Muscle of leg (tissue), 11 donors: Measurements from ENCODE around the gene MYOD1. TPM values are rescaled to one million over a fixed set of nuclear protein-coding genes. Genes with fewer than 3 reads are reported as not detected.

Experiments used
- DNase-seq: peaks from one replicate; pipeline ENCODE4 v3.0.0; 2013
- H3K27ac ChIP-seq: one replicate; pipeline ENCODE4 v1.5.1; 2013; ENCODE audit warnings: mild to moderate bottlenecking, low read length, control low read depth
- H3K27me3 ChIP-seq: one replicate; pipeline ENCODE4 v1.6.1; 2013; ENCODE audit warnings: low read length; ENCODE audit not compliant: control insufficient read depth, insufficient read depth
- H3K36me3 ChIP-seq: one replicate; pipeline ENCODE4 v1.6.1; 2013; ENCODE audit warnings: low read length; ENCODE audit not compliant: control insufficient read depth, insufficient read depth
- H3K4me1 ChIP-seq: one replicate; pipeline ENCODE4 v1.6.1; 2013; ENCODE audit warnings: low read length; ENCODE audit not compliant: control insufficient read depth, insufficient read depth
- H3K4me3 ChIP-seq: one replicate; pipeline ENCODE4 v1.5.1; 2013; ENCODE audit warnings: low read length, control low read depth
- H3K9me3 ChIP-seq: replicated peaks from 2 replicates; pipeline ENCODE4 v1.6.1; 2013; ENCODE audit warnings: low read depth, low read length; ENCODE audit not compliant: control insufficient read depth
- WGBS: methylation state at CpG from one replicate; pipeline ENCODE4 v1.1.5; 2013; ENCODE audit warnings: missing lambda C conversion rate; ENCODE audit not compliant: insufficient coverage; 5-methylcytosine and 5-hydroxymethylcytosine counted together
- polyA plus RNA-seq, 8 donors: library from polyadenylated mRNA; unstranded; fragments of 120-200 nt; gene quantifications; one replicate each; pipeline versions ENCODE4 v1.2.1 to v1.2.3, GENCODE V29; 2013; ENCODE audit warnings: inconsistent platforms in 1 of 8, low replicate concordance in 1 of 8; ENCODE audit not compliant: insufficient read length in 8 of 8, insufficient read depth in 1 of 8
- total RNA-seq: library from RNA; stranded (reverse); fragments of 120-200 nt; gene quantifications from one replicate; pipeline ENCODE4 v1.2.4, GENCODE V29; 2013

MYOD1 gene
- total and polyA plus RNA-seq, 9 donors = 47.3 to 93.1 (median 64.5) TPM

DNA sequence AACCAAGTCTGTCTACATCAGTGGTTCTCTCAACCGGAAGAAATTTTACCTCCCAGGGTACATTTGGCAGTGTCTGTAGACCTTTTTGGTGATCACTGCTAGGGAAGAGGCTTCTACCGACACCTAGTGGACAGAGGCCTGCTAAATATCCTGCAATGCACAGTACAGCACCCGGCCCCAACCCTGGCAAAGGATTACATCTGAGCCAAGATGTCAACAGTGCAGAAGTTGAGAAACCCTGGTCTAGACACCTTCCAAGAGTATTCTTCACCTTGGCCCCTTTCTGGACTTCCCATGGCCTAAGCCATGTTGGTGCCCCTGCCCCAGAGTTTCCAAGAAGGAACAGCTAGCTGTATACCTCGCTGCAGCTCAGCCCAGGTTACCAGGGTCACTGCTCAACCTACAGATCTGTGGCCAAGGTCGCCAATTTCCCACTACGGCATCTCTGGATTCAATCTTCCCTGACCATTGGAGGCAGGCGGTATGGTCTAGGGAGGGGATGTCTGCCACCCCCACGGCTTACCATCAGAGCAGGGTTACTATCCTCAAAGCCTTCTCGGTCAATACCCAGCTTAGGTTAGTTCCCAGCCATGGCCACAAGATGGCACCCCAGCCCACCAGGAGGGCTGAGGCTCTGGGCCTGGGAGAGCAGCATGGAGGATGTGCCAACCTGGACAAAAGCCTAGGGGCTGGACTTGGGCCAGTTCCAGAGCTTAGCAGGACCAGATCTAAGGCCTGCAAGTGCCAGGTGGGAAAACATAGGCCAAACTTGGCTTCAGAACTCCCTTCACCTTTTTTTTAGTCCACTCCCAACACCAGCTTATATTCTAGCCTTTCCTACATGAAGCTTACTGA lies 11.5 kb downstream of the MYOD1 start:
- Histone ChIP-seq H3K4me1 (peaks cover 19% of the 10 kb centered on the region), H3K27ac (no peak overlapping the region), H3K4me3 (no peak overlapping the region), H3K27me3 (peaks cover 24% of the 10 kb centered on the region), H3K36me3 (peaks cover 6% of the 10 kb centered on the region), H3K9me3 (no peaks in the 10 kb centered on the region)
- WGBS = 14% methylated on average over 6 of the region's 9 CpGs
- DNase-seq = peak; percentile 82

DNA sequence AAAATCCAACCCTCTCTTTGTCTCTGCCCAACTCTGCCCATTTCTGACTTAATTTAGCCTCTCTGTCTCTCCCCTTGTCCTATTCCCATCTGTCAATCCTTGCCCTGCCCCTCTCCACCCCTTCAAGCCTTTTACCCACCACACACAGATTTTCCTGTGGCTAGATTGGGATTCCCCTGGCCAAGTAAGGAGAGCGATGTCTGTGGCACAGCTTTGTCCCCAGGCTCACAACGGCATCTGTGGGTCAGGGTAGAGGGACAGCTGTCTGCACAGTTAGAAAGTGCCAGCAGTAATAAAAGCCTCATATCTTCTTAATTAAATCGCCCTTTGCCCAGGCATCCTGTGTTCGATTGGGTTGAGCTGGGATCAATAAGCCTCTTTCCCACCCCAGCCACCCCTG lies 13.9 kb downstream of the MYOD1 start:
- Histone ChIP-seq H3K36me3 (peaks cover 6% of the 10 kb centered on the region), H3K4me3 (no peak overlapping the region), H3K27ac (no peak overlapping the region), H3K9me3 (no peaks in the 10 kb centered on the region), H3K27me3 (peaks cover 48% of the 10 kb centered on the region), H3K4me1 (peaks cover 27% of the 10 kb centered on the region)
- WGBS = 83% methylated on average over 1 of the region's 4 CpGs
- DNase-seq = no peak

DNA sequence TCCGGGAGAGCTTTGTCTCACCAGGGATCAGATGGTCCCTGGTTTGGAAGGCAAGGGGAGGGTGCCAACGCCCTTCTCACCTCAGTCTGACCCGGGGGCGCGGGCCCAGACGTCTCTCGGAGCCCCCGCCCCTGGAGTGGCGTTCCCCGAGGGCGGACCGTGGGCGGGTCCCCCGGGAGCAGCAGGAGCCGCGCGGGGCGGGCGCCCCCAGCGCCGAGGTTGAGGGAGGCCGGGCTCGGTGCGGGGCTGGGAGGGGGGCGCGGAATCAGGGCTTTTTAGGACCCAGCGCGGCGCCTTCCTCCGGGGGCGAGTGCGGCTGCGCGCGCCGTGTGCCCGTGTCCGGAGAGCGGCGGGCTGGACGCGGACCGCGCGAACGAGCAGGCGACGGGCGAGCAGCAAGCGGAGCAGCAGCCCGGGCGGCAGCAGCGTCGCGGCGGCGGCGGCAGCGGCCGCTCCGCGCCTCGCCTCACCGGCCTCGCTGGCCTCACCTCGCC lies 15.1 kb downstream of the MYOD1 start, which contains the start of gene KCNC1:
KCNC1 (plus strand) TSS at position 364 of the 494 bp plus-strand sequence. CDS start 1,222 bp downstream, outside the sequence.
- Histone ChIP-seq H3K27me3 (peaks cover 60% of the 10 kb centered on the region), H3K9me3 (no peaks in the 10 kb centered on the region), H3K36me3 (peaks cover 4% of the 10 kb centered on the region), H3K4me3 (peak within 1 kb of the TSS; percentile 33), H3K27ac (peak within 1 kb of the TSS; percentile 20), H3K4me1 (peaks cover 30% of the 10 kb centered on the region)
- peak; percentile 65 for DNase-seq
- 0% methylated on average over 66 of the region's 66 CpGs for WGBS

DNA sequence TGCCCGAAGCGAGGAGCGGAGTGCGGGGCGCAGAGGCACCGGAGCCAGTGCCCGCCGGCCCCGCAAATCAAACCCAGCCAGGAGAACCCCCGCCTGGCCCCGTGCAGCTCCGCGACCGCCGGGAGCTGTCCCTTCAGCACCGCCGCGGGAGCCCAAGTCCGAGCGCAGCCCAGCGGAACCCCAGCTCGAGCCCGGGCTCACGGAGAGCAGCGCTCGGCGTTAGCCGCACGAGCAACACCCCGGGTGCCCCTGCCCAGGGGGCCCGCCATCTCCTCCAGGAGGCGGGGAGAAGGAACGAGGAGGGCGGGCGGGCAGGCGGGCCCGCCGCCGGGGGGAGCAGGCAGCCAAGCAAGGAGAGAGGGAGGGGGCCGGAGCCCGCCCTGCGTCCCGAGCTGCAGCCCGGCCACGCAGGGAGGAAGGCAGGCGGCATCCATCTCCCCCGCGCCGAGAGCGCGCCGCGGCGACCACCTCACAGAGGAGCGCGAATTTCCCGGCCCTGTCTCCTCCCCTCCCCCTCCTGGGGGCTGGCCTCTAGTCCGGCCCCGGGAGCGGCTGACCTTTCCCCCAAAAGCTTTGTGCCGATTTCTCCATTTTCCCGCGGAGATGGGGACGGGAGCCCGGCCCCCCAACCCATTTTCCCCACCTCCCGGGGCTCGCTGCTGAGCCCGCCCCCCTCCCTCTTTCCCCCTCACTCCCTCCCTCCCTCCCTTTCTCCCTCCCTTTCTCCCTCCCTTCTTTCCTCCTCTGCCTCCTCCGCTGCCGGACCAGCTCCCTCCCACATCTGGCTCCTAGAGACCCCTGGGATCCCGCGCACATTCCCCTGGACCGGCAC lies 15.8 kb downstream of the MYOD1 start:
- WGBS = under 1% methylated on average over 68 of the region's 73 CpGs
- Histone ChIP-seq H3K27me3 (peaks cover 65% of the 10 kb centered on the region), H3K36me3 (peaks cover under 1% of the 10 kb centered on the region), H3K4me3 (peak overlapping the region; percentile 21), H3K9me3 (no peaks in the 10 kb centered on the region), H3K4me1 (peaks cover 30% of the 10 kb centered on the region), H3K27ac (no peak overlapping the region)
- peak; percentile 91 for DNase-seq

DNA sequence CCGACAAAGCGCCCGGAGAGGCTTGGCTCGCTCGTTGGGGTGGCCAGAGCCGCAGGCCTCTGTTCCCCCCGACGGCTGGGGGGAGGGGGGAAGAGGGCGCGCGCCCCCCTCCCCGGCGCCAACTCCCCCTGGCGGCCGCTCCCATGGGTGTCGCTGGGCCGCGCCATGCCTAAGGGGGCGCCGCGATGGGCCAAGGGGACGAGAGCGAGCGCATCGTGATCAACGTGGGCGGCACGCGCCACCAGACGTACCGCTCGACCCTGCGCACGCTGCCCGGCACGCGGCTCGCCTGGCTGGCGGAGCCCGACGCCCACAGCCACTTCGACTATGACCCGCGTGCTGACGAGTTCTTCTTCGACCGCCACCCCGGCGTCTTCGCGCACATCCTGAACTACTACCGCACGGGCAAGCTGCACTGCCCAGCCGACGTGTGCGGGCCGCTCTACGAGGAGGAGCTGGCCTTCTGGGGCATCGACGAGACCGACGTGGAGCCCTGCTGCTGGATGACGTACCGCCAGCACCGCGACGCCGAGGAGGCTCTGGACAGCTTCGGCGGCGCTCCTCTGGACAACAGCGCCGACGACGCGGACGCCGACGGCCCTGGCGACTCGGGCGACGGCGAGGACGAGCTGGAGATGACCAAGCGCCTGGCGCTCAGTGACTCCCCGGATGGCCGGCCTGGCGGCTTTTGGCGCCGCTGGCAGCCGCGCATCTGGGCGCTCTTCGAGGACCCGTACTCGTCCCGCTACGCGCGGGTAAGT lies 16.6 kb downstream of the MYOD1 start:
- 5% methylated on average over 100 of the region's 102 CpGs for WGBS
- no peaks in the 10 kb centered on the region for H3K36me3 ChIP-seq
- no peaks in the 10 kb centered on the region for H3K9me3 ChIP-seq
- H3K4me1 ChIP-seq = peaks cover 30% of the 10 kb centered on the region
- no peak overlapping the region for H3K27ac ChIP-seq
- H3K27me3 ChIP-seq = peaks cover 70% of the 10 kb centered on the region
- no peak for DNase-seq
- peak overlapping the region; percentile 21 for H3K4me3 ChIP-seq

DNA sequence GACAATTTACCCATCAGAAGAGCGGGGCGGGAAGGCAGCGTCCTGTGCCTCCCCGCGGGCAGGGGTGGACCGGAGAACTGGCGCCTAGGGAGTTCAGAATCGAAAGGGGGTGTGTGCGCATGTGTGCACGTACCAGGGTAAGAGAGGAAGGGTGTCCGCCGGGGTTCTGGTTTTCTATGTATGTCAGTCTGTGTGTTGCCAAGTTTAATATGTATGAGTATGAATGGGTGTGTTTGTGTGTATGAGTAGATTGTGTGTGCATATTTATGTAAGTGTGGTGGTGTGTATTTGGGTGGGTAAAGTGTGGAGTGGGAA lies 17.2 kb downstream of the MYOD1 start:
- no peak for DNase-seq
- WGBS = 17% methylated on average over 10 of the region's 12 CpGs

GRCh38 chr11:17736930-17737817 lies 17.8 kb downstream of the MYOD1 start:
- Histone ChIP-seq H3K27ac (no peak overlapping the region), H3K36me3 (no peaks in the 10 kb centered on the region), H3K27me3 (peaks cover 67% of the 10 kb centered on the region), H3K4me1 (peaks cover 28% of the 10 kb centered on the region), H3K9me3 (no peaks in the 10 kb centered on the region), H3K4me3 (no peak overlapping the region)
- 58% methylated on average over 7 of the region's 15 CpGs for WGBS
- no peak for DNase-seq

More for the DNA sequence above, 17.2 kb downstream of the MYOD1 start:
- no peaks in the 10 kb centered on the region for H3K9me3 ChIP-seq
- H3K36me3 ChIP-seq = no peaks in the 10 kb centered on the region
- H3K4me1 ChIP-seq = peaks cover 28% of the 10 kb centered on the region
- no peak overlapping the region for H3K4me3 ChIP-seq
- peaks cover 70% of the 10 kb centered on the region for H3K27me3 ChIP-seq
- no peak overlapping the region for H3K27ac ChIP-seq

DNA sequence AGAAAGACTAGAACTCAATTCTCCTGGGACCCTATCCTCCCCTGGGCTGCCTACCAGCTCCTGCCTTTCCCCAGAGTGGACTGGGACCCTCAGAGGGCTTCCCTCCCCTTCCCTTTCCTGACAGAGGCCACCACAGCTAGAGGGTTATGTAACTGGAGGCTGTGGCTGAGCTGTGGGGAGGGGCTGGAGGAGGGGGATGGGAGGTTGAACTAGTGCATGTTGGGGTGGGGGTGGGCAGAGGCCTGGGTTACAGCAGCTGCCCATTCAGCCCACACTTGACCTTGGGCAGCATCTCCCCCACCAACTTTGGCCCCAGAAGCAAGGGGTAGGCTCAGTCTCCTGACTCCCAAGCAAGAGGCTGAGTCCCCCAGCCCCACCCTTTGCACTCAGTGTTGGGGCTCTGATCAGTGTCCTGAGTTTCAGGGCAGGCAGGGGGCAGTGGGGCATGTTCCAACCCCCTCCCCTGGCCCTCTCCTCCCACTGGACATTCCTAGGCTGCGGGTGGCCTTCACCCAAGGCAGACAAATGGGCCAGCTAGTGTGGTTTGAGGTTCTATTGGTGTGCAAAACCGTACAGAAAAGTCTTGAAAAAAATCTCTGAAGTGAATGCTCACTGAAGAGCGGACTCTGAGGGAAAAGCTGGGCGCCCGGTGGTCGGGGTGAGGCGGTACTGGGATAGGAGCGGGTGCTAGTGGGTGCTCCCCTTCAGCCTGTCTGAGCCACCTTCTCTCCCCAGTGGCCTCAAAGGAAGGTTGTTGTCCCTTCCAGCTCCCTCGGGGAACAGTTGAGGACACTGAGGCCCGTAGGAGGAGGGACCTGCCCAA lies 19.0 kb downstream of the MYOD1 start:
- peaks cover 59% of the 10 kb centered on the region for H3K27me3 ChIP-seq
- 46% methylated on average over 6 of the region's 10 CpGs for whole genome bisulfite sequencing
- H3K27ac ChIP-seq = no peak overlapping the region
- H3K4me3 ChIP-seq = no peak overlapping the region
- DNase-seq = no peak
- H3K36me3 ChIP-seq = no peaks in the 10 kb centered on the region
- H3K9me3 ChIP-seq = no peaks in the 10 kb centered on the region
- H3K4me1 ChIP-seq = peaks cover 28% of the 10 kb centered on the region
